Measurements from ENCODE around the gene MPPE1. TPM values are rescaled to one million over a fixed set of nuclear protein-coding genes. Genes with fewer than 3 reads are reported as not detected.

The MPPE1 gene
- 10 to 100 TPM; 41.3 to 71.4 TPM for total RNA-seq
- 10 to 100 TPM; 41.3 to 46.7 TPM for polyA plus RNA-seq
- long read RNA-seq, donor 1, full-length matches to known transcripts = 4 of 10 reads
- long read RNA-seq, donor 1, partial matches to known transcripts = 6 of 10 reads
- long read RNA-seq, donor 1, other reads (novel, unspliced or antisense) = 0 of 10 reads
- long read RNA-seq, donor 2, partial matches to known transcripts = 0 of 3 reads
- long read RNA-seq, donor 2, other reads (novel, unspliced or antisense) = 0 of 3 reads
- long read RNA-seq, donor 3, full-length matches to known transcripts = 2 of 2 reads
- long read RNA-seq, donor 3, partial matches to known transcripts = 0 of 2 reads
- long read RNA-seq, donor 3, other reads (novel, unspliced or antisense) = 0 of 2 reads
- long read RNA-seq, donor 4, partial matches to known transcripts = 0 of 1 reads
- long read RNA-seq, donor 4, other reads (novel, unspliced or antisense) = 0 of 1 reads
- long read RNA-seq, donor 5, full-length matches to known transcripts = 8 of 8 reads
- long read RNA-seq, donor 5, partial matches to known transcripts = 0 of 8 reads
- long read RNA-seq, donor 5, other reads (novel, unspliced or antisense) = 0 of 8 reads

DNA sequence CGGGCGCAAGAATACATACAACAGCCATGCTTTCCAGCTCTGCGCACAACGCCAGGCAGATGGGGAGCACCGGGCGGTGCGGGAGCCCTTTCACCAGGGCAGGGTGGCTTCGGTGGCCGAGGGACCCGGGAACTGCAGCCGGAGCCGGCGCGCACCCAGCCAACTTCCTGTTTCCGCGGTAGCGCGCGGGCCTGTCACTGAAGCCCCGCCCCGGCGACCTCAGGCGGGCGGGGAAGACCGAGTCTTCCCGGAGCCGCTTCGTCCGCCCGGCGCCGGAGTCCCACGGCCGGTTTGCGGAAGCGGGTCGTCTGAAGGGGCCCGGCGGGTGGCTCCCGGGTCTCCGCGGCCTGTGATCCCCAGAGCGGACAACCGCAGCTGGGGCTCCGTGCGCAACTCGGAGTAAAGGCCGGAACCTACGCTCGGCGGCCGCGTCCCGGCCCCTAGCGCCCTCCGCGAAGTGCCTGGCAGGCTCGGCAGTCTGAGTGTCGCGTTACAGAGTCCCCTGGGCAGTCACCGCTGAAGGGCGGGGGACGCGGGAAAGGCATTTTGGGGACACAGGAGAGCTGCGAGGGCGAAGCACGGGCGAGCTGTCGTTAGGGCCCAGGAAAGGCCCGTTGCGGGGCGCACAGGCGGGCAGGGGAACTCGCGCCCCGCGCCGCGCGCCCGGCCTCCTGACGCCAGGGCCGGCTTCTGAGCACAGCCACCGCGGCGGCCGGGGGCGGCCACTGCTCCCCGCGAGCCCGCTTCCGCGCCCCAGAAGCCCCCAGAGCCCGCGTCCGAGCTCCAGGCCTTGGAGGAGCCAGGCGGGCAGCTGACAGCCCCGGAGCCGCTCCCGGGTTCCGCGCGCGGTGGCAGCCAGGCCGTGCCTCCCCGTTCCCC is at the start of gene MPPE1:
TSS of gene MPPE1 (minus strand) at position 136 of the 879 bp plus-strand sequence. CDS start 11,053 bp downstream, outside the sequence.
- H3K4me3 ChIP-seq = peak within 1 kb of the TSS; percentile 88
- H3K9ac ChIP-seq (ENCODE audit: insufficient read depth in 1 of 2, low read length in 2 of 2) = peak within 1 kb of the TSS; percentile 80 to 86
- DNase-seq (peak; percentile 91 to 95 (median 91)), ATAC-seq (ENCODE audit: insufficient read depth, low FRiP score) (peak; percentile 92)
- H3K4me1 ChIP-seq (ENCODE audit: control insufficient read depth in 5 of 5, insufficient read depth in 5 of 5, low read length in 5 of 5) = peaks cover 4 to 19% (median 5%) of the 10 kb centered on the region in 5 donors
- 0 to 1% methylated on average over 83 to 106 of the region's 106 CpGs for WGBS, 2 donors
- no peaks in the 10 kb centered on the region for H3K9me3 ChIP-seq (ENCODE audit: control insufficient read depth in 4 of 4, insufficient read depth in 3 of 4, low read length in 3 of 4)
- H3K36me3 ChIP-seq (ENCODE audit: control insufficient read depth in 4 of 4, insufficient read depth in 4 of 4, low read length in 4 of 4) = peaks cover 0 to 2% (median 0%) of the 10 kb centered on the region in 4 donors
- TF ChIP-seq, protein P1, sequence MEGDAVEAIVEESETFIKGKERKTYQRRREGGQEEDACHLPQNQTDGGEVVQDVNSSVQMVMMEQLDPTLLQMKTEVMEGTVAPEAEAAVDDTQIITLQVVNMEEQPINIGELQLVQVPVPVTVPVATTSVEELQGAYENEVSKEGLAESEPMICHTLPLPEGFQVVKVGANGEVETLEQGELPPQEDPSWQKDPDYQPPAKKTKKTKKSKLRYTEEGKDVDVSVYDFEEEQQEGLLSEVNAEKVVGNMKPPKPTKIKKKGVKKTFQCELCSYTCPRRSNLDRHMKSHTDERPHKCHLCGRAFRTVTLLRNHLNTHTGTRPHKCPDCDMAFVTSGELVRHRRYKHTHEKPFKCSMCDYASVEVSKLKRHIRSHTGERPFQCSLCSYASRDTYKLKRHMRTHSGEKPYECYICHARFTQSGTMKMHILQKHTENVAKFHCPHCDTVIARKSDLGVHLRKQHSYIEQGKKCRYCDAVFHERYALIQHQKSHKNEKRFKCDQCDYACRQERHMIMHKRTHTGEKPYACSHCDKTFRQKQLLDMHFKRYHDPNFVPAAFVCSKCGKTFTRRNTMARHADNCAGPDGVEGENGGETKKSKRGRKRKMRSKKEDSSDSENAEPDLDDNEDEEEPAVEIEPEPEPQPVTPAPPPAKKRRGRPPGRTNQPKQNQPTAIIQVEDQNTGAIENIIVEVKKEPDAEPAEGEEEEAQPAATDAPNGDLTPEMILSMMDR (IDR thresholded peaks at IDR 0.05; ENCODE audit: control extremely low read depth, extremely low read depth) = no peak
- no peaks in the 10 kb centered on the region for H3K27me3 ChIP-seq (ENCODE audit: control insufficient read depth in 3 of 3, insufficient read depth in 3 of 3, low read length in 2 of 3)
- H3K27ac ChIP-seq (ENCODE audit: low read depth in 1 of 2, low read length in 1 of 2) = peak within 1 kb of the TSS; percentile 100

- Histone ChIP-seq H3K4me1 (ENCODE audit: control insufficient read depth in 5 of 5, insufficient read depth in 5 of 5, low read length in 5 of 5) (peaks cover 0 to 3% (median 0%) of the 10 kb centered on the region in 5 donors), H3K9ac (ENCODE audit: insufficient read depth in 1 of 2, low read length in 2 of 2) (no peak overlapping the region), H3K4me3 (no peak overlapping the region), H3K27ac (ENCODE audit: low read depth in 1 of 2, low read length in 1 of 2) (no peak overlapping the region), H3K9me3 (ENCODE audit: control insufficient read depth in 4 of 4, insufficient read depth in 3 of 4, low read length in 3 of 4) (peaks cover 0 to 4% (median 3%) of the 10 kb centered on the region in 4 donors), H3K36me3 (ENCODE audit: control insufficient read depth in 4 of 4, insufficient read depth in 4 of 4, low read length in 4 of 4) (no peaks in the 10 kb centered on the region), H3K27me3 (ENCODE audit: control insufficient read depth in 3 of 3, insufficient read depth in 3 of 3, low read length in 2 of 3) (no peaks in the 10 kb centered on the region)
- TF ChIP-seq, protein P1 (IDR thresholded peaks at IDR 0.05; ENCODE audit: control extremely low read depth, extremely low read depth) = no peak
- no peak for DNase-seq
- 76 to 89% methylated on average over 2 of the region's 2 CpGs for WGBS, 2 donors
- ATAC-seq (ENCODE audit: insufficient read depth, low FRiP score) = no peak
Observed at GRCh38 chr18:11957636-11958035, 49.5 kb upstream of the MPPE1 start.

DNA sequence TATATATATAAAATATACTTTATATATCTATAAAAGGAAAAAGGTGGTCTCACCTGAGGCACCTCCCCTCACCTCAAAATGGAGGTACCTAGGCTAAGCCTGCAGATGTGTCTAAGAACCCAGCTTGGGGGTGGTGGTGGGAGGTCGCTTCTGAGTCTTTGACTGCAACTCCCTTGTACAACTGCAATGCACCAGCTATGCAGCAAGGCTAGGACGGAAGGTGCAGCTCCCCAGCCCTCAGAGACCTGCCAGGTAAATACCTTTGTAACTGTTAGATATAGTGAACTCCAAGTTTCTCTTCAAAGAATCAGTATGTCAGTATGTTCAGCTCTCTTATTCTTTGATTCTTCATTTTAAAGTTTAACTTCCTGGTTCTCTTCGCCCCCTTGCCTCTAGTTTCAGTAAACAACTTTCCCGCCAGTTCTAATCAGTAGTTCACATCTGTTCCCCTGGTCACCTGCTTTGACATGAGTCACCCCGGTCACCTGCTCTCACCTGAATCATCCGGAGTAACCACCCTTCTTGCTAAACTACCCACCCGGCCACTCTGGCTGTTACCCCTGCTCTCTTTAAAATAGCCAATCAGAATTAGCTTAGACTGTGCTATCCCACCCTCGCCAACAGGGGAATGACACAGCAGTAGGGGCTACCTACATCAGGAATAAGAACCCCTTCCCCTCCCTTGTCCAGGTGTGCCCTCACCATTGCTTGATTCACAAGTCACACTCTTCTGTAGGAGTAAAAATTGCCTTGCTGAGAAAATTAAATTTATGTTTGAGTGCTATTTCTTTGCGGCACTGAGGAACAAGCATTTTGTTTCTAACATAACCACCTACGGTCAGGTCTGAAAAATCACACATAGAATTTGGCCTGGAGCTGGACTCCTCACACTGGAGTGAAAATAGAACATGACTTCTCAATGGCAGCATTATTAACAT is 48.5 kb upstream of the MPPE1 start:
- TF ChIP-seq, protein P1 (IDR thresholded peaks at IDR 0.05; ENCODE audit: control extremely low read depth, extremely low read depth) = no peak

More for the DNA sequence above, 48.5 kb upstream of the MPPE1 start:
- no peaks in the 10 kb centered on the region for H3K27me3 ChIP-seq (ENCODE audit: control insufficient read depth in 3 of 3, insufficient read depth in 3 of 3, low read length in 2 of 3)
- ATAC-seq (ENCODE audit: insufficient read depth, low FRiP score) (no peak), DNase-seq (no peak)
- no peaks in the 10 kb centered on the region for H3K36me3 ChIP-seq (ENCODE audit: control insufficient read depth in 4 of 4, insufficient read depth in 4 of 4, low read length in 4 of 4)
- H3K9me3 ChIP-seq (ENCODE audit: control insufficient read depth in 4 of 4, insufficient read depth in 3 of 4, low read length in 3 of 4) = peaks cover 0 to 4% (median 3%) of the 10 kb centered on the region in 4 donors
- peaks cover 0 to 3% (median 0%) of the 10 kb centered on the region in 5 donors for H3K4me1 ChIP-seq (ENCODE audit: control insufficient read depth in 5 of 5, insufficient read depth in 5 of 5, low read length in 5 of 5)
- H3K27ac ChIP-seq (ENCODE audit: low read depth in 1 of 2, low read length in 1 of 2) = no peak overlapping the region
- H3K4me3 ChIP-seq = no peak overlapping the region
- H3K9ac ChIP-seq (ENCODE audit: insufficient read depth in 1 of 2, low read length in 2 of 2) = no peak overlapping the region
- 92 to 93% methylated on average over 10 of the region's 10 CpGs for WGBS, 2 donors
